ENCODE data around the gene LRRC51. TPM values are rescaled to one million over a fixed set of nuclear protein-coding genes. Genes with fewer than 3 reads are reported as not detected.

The LRRC51 gene
- total RNA-seq, 1 donor from 2014 or later: 14.8 TPM

DNA sequence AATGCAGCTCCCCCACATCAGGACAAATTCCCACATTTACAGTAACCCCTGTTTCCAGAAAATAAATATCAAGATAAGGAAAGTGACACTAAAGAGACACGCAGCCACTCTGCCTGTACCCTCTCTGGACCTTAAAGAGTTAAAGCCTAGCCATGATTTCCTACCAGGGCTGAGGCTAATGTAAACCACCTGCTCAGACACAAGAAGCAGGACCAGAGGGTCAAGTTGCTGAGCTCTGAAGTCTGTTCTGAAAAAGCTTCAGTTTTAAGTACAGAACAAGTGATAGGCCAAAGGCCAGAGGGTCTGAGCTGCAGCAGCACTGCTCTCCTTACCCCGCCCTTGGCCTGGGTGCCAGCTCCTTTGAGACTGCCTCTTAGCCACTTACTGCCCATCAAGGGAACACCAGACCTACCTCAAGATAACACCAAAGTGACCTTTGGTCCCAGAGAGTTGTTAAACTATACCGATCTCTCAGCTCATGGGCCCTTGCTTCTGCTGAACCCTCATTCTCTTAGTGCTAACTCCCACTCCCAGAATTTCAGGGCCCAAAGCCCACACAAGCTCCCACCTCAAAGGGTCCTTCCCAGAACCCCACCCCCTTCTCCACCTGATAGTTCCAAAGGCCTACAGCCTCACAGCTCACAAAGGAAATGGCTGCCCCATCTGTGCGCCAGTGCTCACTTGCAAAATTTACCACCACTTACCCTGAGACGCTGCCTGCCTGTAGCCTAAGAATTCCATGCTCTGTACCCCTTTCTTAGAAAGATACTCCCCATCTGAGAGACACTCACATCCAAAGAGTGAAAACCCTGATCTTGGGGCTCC, 41.4 kb upstream of the LRRC51 start:
- peak overlapping the region; percentile 57 for H3K4me3 ChIP-seq
- intact Hi-C loops (cut with DNase I): no loop called here

DNA sequence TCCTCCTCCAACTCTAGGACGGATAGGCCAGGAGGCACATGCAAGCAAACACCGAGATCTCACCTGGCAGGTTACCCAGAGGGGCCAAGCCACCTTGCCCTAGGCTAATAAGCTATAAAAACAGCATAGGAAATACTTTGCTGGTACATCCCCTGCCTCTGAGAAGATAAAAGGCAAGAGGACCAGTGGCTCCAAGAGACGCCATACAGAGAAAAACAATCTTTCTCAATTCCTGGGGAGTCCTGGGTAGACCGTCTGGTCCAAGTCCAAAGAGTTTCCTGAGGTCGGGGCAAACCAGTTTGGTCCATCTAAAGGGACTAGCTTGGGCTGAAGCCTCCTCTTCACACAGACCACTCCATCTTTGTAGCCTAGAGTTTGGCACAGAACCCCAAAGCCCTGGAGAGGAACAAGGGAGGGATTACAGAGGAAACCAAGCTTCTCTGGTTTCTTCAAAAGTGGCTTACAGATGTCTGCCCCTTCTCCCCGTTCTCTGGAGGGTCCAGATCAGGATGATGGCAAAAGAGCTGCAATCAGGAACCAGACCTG, 40.7 kb upstream of the LRRC51 start:
- Histone ChIP-seq H3K9me3 (no peaks in the 10 kb centered on the region), H3K27me3 (ENCODE audit: low read depth) (no peaks in the 10 kb centered on the region), H3K36me3 (peaks cover 11% of the 10 kb centered on the region), H3K27ac (peak overlapping the region; percentile 76), H3K4me1 (peaks cover 63% of the 10 kb centered on the region), H3K4me3 (peak overlapping the region; percentile 57)
- TF ChIP-seq, protein P1, sequence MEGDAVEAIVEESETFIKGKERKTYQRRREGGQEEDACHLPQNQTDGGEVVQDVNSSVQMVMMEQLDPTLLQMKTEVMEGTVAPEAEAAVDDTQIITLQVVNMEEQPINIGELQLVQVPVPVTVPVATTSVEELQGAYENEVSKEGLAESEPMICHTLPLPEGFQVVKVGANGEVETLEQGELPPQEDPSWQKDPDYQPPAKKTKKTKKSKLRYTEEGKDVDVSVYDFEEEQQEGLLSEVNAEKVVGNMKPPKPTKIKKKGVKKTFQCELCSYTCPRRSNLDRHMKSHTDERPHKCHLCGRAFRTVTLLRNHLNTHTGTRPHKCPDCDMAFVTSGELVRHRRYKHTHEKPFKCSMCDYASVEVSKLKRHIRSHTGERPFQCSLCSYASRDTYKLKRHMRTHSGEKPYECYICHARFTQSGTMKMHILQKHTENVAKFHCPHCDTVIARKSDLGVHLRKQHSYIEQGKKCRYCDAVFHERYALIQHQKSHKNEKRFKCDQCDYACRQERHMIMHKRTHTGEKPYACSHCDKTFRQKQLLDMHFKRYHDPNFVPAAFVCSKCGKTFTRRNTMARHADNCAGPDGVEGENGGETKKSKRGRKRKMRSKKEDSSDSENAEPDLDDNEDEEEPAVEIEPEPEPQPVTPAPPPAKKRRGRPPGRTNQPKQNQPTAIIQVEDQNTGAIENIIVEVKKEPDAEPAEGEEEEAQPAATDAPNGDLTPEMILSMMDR (IDR thresholded peaks at IDR 0.05): no peak
- intact Hi-C loops (cut with DNase I): loop anchor here (5.0 kb wide), 1 partner anchor 37 kb away; no protein-coding TSS in a partner anchor
- ATAC-seq (no peak), DNase-seq (no peak)

More for the DNA sequence above, 41.4 kb upstream of the LRRC51 start:
- peaks cover 18% of the 10 kb centered on the region for H3K36me3 ChIP-seq
- H3K27ac ChIP-seq: peak overlapping the region; percentile 76
- no peaks in the 10 kb centered on the region for H3K9me3 ChIP-seq
- peaks cover 70% of the 10 kb centered on the region for H3K4me1 ChIP-seq
- DNase-seq (peak; percentile 80), ATAC-seq (peak; percentile 56 to 57)
- H3K27me3 ChIP-seq (ENCODE audit: low read depth): no peaks in the 10 kb centered on the region
- TF ChIP-seq, protein P1 (IDR thresholded peaks at IDR 0.05): no peak

DNA sequence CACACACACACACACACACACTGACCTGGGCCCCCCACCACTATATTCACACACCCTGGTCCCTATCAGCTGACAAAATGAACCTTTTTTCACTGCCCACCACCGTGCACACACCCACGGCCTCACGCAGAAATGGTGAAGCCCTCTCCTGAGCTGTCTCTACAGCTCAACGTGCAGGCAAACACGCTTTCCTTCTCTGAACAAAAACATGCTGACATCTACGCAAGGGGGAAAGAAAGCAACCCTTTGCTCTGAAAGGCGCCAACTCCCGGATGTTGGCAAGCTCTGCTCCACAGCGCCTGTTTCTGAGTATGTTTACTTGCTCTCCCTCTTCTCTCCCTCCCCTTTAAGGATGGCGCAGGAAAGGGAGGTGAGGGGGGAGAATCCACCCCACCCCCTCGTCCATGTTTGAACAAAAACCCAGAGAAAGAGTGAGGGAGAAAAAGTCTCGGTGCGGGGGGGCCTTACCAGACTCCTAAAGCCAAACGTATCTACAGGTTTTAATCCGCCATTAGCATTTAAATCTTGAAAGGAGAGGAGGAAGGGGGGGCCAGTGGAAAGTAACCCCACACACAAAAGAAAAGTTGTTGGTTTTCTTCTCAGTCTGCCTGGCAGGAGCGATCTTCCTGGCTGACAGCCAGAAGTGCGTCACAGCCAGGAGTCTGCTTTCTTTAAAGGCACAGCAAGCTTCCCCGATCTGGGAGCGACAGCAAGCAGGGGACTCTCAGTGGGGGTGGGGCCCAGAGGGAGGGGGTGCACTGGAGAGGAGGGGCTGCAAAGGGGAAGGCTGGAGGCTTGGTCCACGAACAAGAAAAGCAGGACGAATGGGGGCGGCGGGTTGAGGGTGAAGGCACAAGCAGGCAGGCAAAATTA, 39.9 kb upstream of the LRRC51 start:
- TF ChIP-seq, protein P1 (IDR thresholded peaks at IDR 0.05): no peak
- peak; percentile 92 for ATAC-seq
- DNase-seq: peak; percentile 95
- Histone ChIP-seq H3K4me3 (peak overlapping the region; percentile 57), H3K4me1 (peaks cover 59% of the 10 kb centered on the region), H3K36me3 (peaks cover 3% of the 10 kb centered on the region), H3K27me3 (ENCODE audit: low read depth) (no peaks in the 10 kb centered on the region), H3K9me3 (no peaks in the 10 kb centered on the region), H3K27ac (peak overlapping the region; percentile 96)
- intact Hi-C loops (cut with DNase I): loop anchor here (5.0 kb wide), 1 partner anchor 37 kb away; no protein-coding TSS in a partner anchor

DNA sequence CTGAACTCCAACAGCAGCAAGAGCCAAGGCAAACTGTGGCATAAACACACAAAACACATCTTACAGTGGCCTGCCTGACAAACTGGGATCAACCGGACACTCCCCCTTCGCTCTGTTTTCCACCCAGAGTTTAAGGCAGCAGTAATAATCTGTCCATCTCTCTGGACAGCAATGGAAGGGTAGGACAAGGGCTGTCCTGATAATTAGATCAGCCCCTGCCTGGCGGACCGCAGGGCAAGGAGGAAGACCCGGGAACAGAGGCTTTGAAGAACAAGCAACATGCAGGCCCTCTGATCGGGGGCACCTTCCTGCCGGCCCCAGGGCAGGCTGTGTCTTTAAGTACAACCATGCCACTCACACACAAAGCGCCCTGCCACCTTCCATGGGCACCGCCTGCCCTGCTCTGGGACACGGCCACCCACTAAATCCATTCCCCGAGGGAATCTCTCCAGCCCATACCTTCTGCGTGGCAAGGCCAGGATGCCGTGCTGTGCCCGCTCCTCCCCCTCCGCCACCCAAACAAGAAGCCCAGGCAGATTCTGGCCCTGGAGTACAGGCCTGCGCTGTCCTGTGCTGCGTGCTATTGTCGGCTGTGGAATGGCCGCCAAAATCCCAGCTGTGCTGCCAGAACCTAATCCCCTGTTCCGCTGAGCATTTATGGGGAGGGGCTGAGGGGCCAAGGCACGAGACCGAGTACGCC, 39.1 kb upstream of the LRRC51 start:
- peak overlapping the region; percentile 57 for H3K4me3 ChIP-seq
- peak overlapping the region; percentile 96 for H3K27ac ChIP-seq
- DNase-seq (peak; percentile 79), ATAC-seq (peak; percentile 78 to 81)
- H3K36me3 ChIP-seq: no peaks in the 10 kb centered on the region
- no peaks in the 10 kb centered on the region for H3K27me3 ChIP-seq (ENCODE audit: low read depth)
- peaks cover 51% of the 10 kb centered on the region for H3K4me1 ChIP-seq
- TF ChIP-seq, protein P1 (IDR thresholded peaks at IDR 0.05): no peak
- no peaks in the 10 kb centered on the region for H3K9me3 ChIP-seq
- intact Hi-C loops (cut with DNase I): loop anchor here (5.0 kb wide), 1 partner anchor 36 kb away; no protein-coding TSS in a partner anchor

All from lower lobe of right lung (tissue), 2 donors.